OCI-LY7 (cell line): ENCODE data around the gene PLXNC1. TPM values are rescaled to one million over a fixed set of nuclear protein-coding genes. Genes with fewer than 3 reads are reported as not detected.
A peak's percentile ranks its signal among the peaks of the same experiment; 100 is the strongest.

Experiments used
- BruUV-seq: library from RNA; stranded (reverse); fragments of 400-500 nt; replicated peaks from 2 replicates; lab custom pipeline; 2021; lab: Mats Ljungman, UMichigan
- CTCF ChIA-PET: fragments of 300-600 bp; sonication (Branson Sonifier 250); formaldehyde crosslinking; loops from one replicate; lab custom pipeline; 2022; ENCODE audit warnings: antibody characterized with exemption; ENCODE audit not compliant: unreplicated experiment; lab: Charles Lee
- POLR2A ChIA-PET: fragments of 300-600 bp; sonication (Branson Sonifier 250); formaldehyde crosslinking; loops from one replicate; lab custom pipeline; 2022; ENCODE audit warnings: antibody characterized with exemption; lab: Charles Lee
- DNase-seq: peaks from one replicate; pipeline ENCODE4 v3.0.0-alpha.2; 2015; ENCODE audit warnings: low spot score
- H2AFZ ChIP-seq: fragments of 200-600 bp; sonication (generic), shearing (Covaris generic); 2 replicates; pipeline ENCODE4 v1.6.1; 2014; ENCODE audit warnings: mild to moderate bottlenecking, antibody characterized with exemption, low read length, moderate library complexity
- H3K27ac ChIP-seq: fragments of 200-600 bp; sonication (generic); 2 replicates; pipeline ENCODE4 v1.5.1; 2014; ENCODE audit warnings: mixed run types, low read depth, mild to moderate bottlenecking, moderate library complexity, low read length, inconsistent platforms; ENCODE audit not compliant: poor library complexity, severe bottlenecking
- H3K36me3 ChIP-seq: fragments of 200-600 bp; sonication (generic); 2 replicates; pipeline ENCODE4 v1.6.1; 2014; ENCODE audit warnings: mild to moderate bottlenecking, antibody characterized with exemption, low read length, moderate library complexity, mixed read lengths; ENCODE audit not compliant: insufficient read depth
- H3K4me1 ChIP-seq: fragments of 200-600 bp; sonication (generic); 2 replicates; pipeline ENCODE4 v1.5.1; 2014; ENCODE audit warnings: mild to moderate bottlenecking, low read length; ENCODE audit not compliant: insufficient read depth, poor library complexity, severe bottlenecking
- H3K4me2 ChIP-seq: fragments of 200-600 bp; sonication (generic); 2 replicates; pipeline ENCODE4 v1.6.1; 2014; ENCODE audit warnings: mild to moderate bottlenecking, low read length
- H3K4me3 ChIP-seq: fragments of 200-600 bp; sonication (generic); 2 replicates; pipeline ENCODE4 v1.5.1; 2014; ENCODE audit warnings: mild to moderate bottlenecking, low read depth, low read length; ENCODE audit not compliant: poor library complexity, severe bottlenecking
- H3K79me2 ChIP-seq: fragments of 200-600 bp; sonication (generic); 2 replicates; pipeline ENCODE4 v1.6.1; 2016; ENCODE audit warnings: low read depth, mild to moderate bottlenecking, low read length, moderate library complexity, mixed read lengths; ENCODE audit not compliant: insufficient read depth
- H3K9me2 ChIP-seq: fragments of 200-600 bp; sonication (generic); 2 replicates; pipeline ENCODE4 v1.6.1; 2016; ENCODE audit warnings: mild to moderate bottlenecking, low read length, mixed read lengths; ENCODE audit not compliant: insufficient read depth
- H3K9me3 ChIP-seq: fragments of 200-600 bp; sonication (generic); 2 replicates; pipeline ENCODE4 v1.6.1; 2014; ENCODE audit warnings: mild to moderate bottlenecking, mixed run types, low read length, mixed read lengths
- H4K20me1 ChIP-seq: fragments of 200-600 bp; sonication (generic); 2 replicates; pipeline ENCODE4 v1.6.1; 2014; ENCODE audit warnings: mild to moderate bottlenecking, antibody characterized with exemption, low read length, moderate library complexity, mixed read lengths; ENCODE audit not compliant: insufficient read depth
- EZH2phosphoT487 ChIP-seq: fragments of 200-600 bp; sonication (generic); IDR thresholded peaks from 2 replicates; pipeline ENCODE4 v1.6.1; 2018; ENCODE audit warnings: low read depth, borderline replicate concordance, mild to moderate bottlenecking, mixed run types, antibody characterized with exemption, low read length, moderate library complexity, mixed read lengths
- intact Hi-C: fragments of 100-400 bp; cut with micrococcal nuclease; formaldehyde crosslinking; loops from one replicate; pipeline ENCODE4 v1.10.0; 2022; ENCODE audit not compliant: unreplicated experiment
- total RNA-seq, 2 experiments: library from RNA; depleted of rRNA in 1 of 2; stranded (reverse); fragments of >200 nt in 1 of 2; shearing (Covaris generic) in 1 of 2; gene quantifications; 2 replicates each; pipeline ENCODE4 v1.2.3, GENCODE V29; 2014 to 2022
- TF ChIP-seq, protein P1 (sequence below): fragments of 200-600 bp; sonication (generic); conservative IDR thresholded peaks from 2 replicates; pipeline ENCODE4 v1.5.1; 2014; ENCODE audit warnings: mild to moderate bottlenecking, antibody characterized with exemption, low read length, moderate library complexity, mixed read lengths

PLXNC1 gene
- total RNA-seq, 2 experiments from 2014 or later = 4.5 to 8.0 TPM

GRCh38 chr12:94139816-94140215 is 8.6 kb upstream of the PLXNC1 start:
- BruUV-seq = no TSS peak
- H4K20me1 ChIP-seq = no peaks in the 10 kb centered on the region
- no peak overlapping the region for H3K4me3 ChIP-seq
- no peaks in the 10 kb centered on the region for H3K9me2 ChIP-seq
- CTCF ChIA-PET = interaction anchor here (0.7 kb wide), 1 partner anchor 166 kb away, joined by 3 read pairs; no protein-coding TSS in a partner anchor
- H3K79me2 ChIP-seq = no peaks in the 10 kb centered on the region
- no peak overlapping the region for H2AFZ ChIP-seq
- H3K4me2 ChIP-seq = no peak overlapping the region
- DNase-seq = no peak
- no peak overlapping the region for H3K27ac ChIP-seq
- no peaks in the 10 kb centered on the region for H3K36me3 ChIP-seq
- no peaks in the 10 kb centered on the region for H3K9me3 ChIP-seq
- POLR2A ChIA-PET = no interaction called here
- intact Hi-C loops = loop anchor here (1.0 to 10.0 kb wide), 2 partner anchors 195 to 393 kb away; no protein-coding TSS in a partner anchor
- no peaks in the 10 kb centered on the region for H3K4me1 ChIP-seq
- TF ChIP-seq EZH2phosphoT487 = no peak
- TF ChIP-seq, protein P1, sequence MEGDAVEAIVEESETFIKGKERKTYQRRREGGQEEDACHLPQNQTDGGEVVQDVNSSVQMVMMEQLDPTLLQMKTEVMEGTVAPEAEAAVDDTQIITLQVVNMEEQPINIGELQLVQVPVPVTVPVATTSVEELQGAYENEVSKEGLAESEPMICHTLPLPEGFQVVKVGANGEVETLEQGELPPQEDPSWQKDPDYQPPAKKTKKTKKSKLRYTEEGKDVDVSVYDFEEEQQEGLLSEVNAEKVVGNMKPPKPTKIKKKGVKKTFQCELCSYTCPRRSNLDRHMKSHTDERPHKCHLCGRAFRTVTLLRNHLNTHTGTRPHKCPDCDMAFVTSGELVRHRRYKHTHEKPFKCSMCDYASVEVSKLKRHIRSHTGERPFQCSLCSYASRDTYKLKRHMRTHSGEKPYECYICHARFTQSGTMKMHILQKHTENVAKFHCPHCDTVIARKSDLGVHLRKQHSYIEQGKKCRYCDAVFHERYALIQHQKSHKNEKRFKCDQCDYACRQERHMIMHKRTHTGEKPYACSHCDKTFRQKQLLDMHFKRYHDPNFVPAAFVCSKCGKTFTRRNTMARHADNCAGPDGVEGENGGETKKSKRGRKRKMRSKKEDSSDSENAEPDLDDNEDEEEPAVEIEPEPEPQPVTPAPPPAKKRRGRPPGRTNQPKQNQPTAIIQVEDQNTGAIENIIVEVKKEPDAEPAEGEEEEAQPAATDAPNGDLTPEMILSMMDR = no peak

DNA sequence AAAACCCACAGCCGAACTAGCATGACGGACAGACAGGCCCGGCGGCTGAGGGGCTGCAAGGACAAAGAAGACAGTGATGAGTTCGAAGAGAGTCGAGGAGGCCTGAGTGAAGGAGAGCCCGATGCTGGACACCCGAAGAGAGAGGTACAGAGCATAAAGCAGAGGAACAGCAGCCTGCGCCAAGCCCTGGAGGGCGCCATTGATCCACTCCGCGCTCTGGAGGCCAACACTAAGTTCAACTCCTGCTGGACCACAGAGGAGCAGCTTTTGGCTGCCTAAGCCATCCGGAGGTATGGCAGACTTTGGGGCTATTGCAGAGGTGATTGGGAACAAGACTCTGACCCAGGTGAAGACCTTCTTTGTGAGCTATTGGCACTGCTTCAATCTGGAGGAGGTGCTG is 7.8 kb upstream of the PLXNC1 start:
- POLR2A ChIA-PET = no interaction called here
- CTCF ChIA-PET = no interaction called here
- no peaks in the 10 kb centered on the region for H3K4me1 ChIP-seq
- BruUV-seq = no TSS peak
- no peak overlapping the region for H3K4me2 ChIP-seq
- no peak overlapping the region for H3K4me3 ChIP-seq
- H3K9me2 ChIP-seq = no peaks in the 10 kb centered on the region
- no peak overlapping the region for H2AFZ ChIP-seq
- intact Hi-C loops = loop anchor here (1.0 to 10.0 kb wide), 2 partner anchors 194 to 393 kb away; no protein-coding TSS in a partner anchor
- H3K27ac ChIP-seq = no peak overlapping the region
- no peaks in the 10 kb centered on the region for H3K36me3 ChIP-seq
- TF ChIP-seq EZH2phosphoT487 = no peak
- TF ChIP-seq, protein P1 = peak; percentile 79
- no peaks in the 10 kb centered on the region for H4K20me1 ChIP-seq
- H3K79me2 ChIP-seq = no peaks in the 10 kb centered on the region
- DNase-seq = peak; percentile 59
- H3K9me3 ChIP-seq = no peaks in the 10 kb centered on the region

- no peak for TF ChIP-seq EZH2phosphoT487
- TF ChIP-seq, protein P1 = no peak
- Histone ChIP-seq H3K4me2 (no peak overlapping the region), H3K4me1 (no peaks in the 10 kb centered on the region), H3K9me2 (no peaks in the 10 kb centered on the region), H4K20me1 (no peaks in the 10 kb centered on the region), H2AFZ (no peak overlapping the region), H3K4me3 (no peak overlapping the region), H3K27ac (no peak overlapping the region), H3K79me2 (no peaks in the 10 kb centered on the region), H3K36me3 (no peaks in the 10 kb centered on the region), H3K9me3 (no peaks in the 10 kb centered on the region)
- ChIA-PET CTCF (no interaction called here), POLR2A (no interaction called here)
- no peak for DNase-seq
- intact Hi-C loops = loop anchor here (10.0 kb wide), 1 partner anchor 194 kb away; no protein-coding TSS in a partner anchor
- BruUV-seq = no TSS peak
Observed at GRCh38 chr12:94141004-94141764, 7.2 kb upstream of the PLXNC1 start.
